OCI-LY3 (cell line): ENCODE results near the gene LAYN.

Experiments used
- H2AFZ ChIP-seq: fragments of 200-600, 300-600 bp; shearing (Covaris generic); 2 replicates; pipeline ENCODE4 v1.6.0; 2014; ENCODE audit warnings: antibody characterized with exemption, low read depth, low read length
- H3K27ac ChIP-seq: fragments of 200-600, 300-600 bp; sonication (generic); 2 replicates; pipeline ENCODE4 v1.5.1; 2014; ENCODE audit warnings: mild to moderate bottlenecking, low read length, moderate library complexity, mixed read lengths
- H3K27me3 ChIP-seq: fragments of 200-600, 300-600 bp; sonication (generic); 2 replicates; pipeline ENCODE4 v1.6.1; 2014; ENCODE audit warnings: low read depth, low read length, mixed read lengths
- H3K36me3 ChIP-seq: fragments of 200-600, 300-600 bp; sonication (generic); replicated peaks from 2 replicates; pipeline ENCODE3; 2014; ENCODE audit warnings: low read depth, low read length, mixed read lengths
- H3K4me1 ChIP-seq: fragments of 300-600, 200-600 bp; sonication (generic); 2 replicates; pipeline ENCODE4 v1.6.1; 2014; ENCODE audit warnings: low read length, mixed read lengths
- H3K4me2 ChIP-seq: fragments of 200-600, 300-600 bp; sonication (generic); 2 replicates; pipeline ENCODE4 v1.6.1; 2014; ENCODE audit warnings: low read length, mixed read lengths
- H3K4me3 ChIP-seq: fragments of 300-600, 200-600 bp; sonication (generic); 2 replicates; pipeline ENCODE4 v1.5.1; 2014; ENCODE audit warnings: antibody characterized with exemption, mild to moderate bottlenecking, low read length, moderate library complexity
- H3K79me2 ChIP-seq: fragments of 300-600, 200-600 bp; shearing (Covaris generic); 2 replicates; pipeline ENCODE4 v1.6.1; 2014; ENCODE audit warnings: mild to moderate bottlenecking, low read length, mixed read lengths
- H3K9ac ChIP-seq: fragments of 300-600, 200-600 bp; shearing (Covaris generic); 2 replicates; pipeline ENCODE4 v1.6.0; 2014; ENCODE audit warnings: mild to moderate bottlenecking, low read length, moderate library complexity
- H3K9me3 ChIP-seq: fragments of 200-600, 300-600 bp; shearing (Covaris generic); 2 replicates; pipeline ENCODE4 v1.6.1; 2014; ENCODE audit warnings: low read length, mixed read lengths; ENCODE audit not compliant: insufficient read depth
- H4K20me1 ChIP-seq: fragments of 200-600, 300-600 bp; sonication (generic); 2 replicates; pipeline ENCODE4 v1.6.1; 2016; ENCODE audit warnings: low read length, mixed read lengths; ENCODE audit not compliant: insufficient read depth
- CTCF ChIP-seq: fragments of 200-600, 300-600 bp; sonication (generic); IDR thresholded peaks from 2 replicates; pipeline ENCODE4 v1.5.1; 2014; ENCODE audit warnings: antibody characterized with exemption, low read length, low read depth
- EZH2phosphoT487 ChIP-seq: fragments of 200-600 bp; shearing (Covaris generic); IDR thresholded peaks from 2 replicates; pipeline ENCODE4 v1.6.1; 2018; ENCODE audit warnings: antibody characterized with exemption, mixed run types, low read depth

The LAYN gene

GRCh38 chr11:111530091-111530490 lies 10.4 kb upstream of the LAYN start:
- Histone ChIP-seq H4K20me1 (no peaks in the 10 kb centered on the region), H3K9ac (no peak overlapping the region), H3K4me1 (peaks cover 54% of the 10 kb centered on the region), H3K9me3 (no peaks in the 10 kb centered on the region), H3K27me3 (no peaks in the 10 kb centered on the region), H3K27ac (no peak overlapping the region), H3K36me3 (no peaks in the 10 kb centered on the region), H3K79me2 (no peaks in the 10 kb centered on the region), H3K4me3 (no peak overlapping the region), H3K4me2 (no peak overlapping the region), H2AFZ (no peak overlapping the region)
- TF ChIP-seq CTCF (no peak), EZH2phosphoT487 (no peak)

GRCh38 chr11:111531136-111531535 lies 9.4 kb upstream of the LAYN start:
- H3K9me3 ChIP-seq = no peaks in the 10 kb centered on the region

GRCh38 chr11:111531687-111532364 lies 8.7 kb upstream of the LAYN start:
- peak overlapping the region; percentile 90 for H3K27ac ChIP-seq

More at GRCh38 chr11:111531136-111531535, 9.4 kb upstream of the LAYN start:
- peaks cover 48% of the 10 kb centered on the region for H3K4me1 ChIP-seq
- peak overlapping the region; percentile 72 for H3K9ac ChIP-seq
- peak overlapping the region; percentile 82 for H3K4me2 ChIP-seq
- H3K36me3 ChIP-seq = no peaks in the 10 kb centered on the region
- TF ChIP-seq CTCF = no peak
- no peak for TF ChIP-seq EZH2phosphoT487
- no peaks in the 10 kb centered on the region for H4K20me1 ChIP-seq
- no peaks in the 10 kb centered on the region for H3K79me2 ChIP-seq
- peak overlapping the region; percentile 90 for H3K27ac ChIP-seq
- peak overlapping the region; percentile 68 for H3K4me3 ChIP-seq
- H2AFZ ChIP-seq = peak overlapping the region; percentile 74
- no peaks in the 10 kb centered on the region for H3K27me3 ChIP-seq

GRCh38 chr11:111532365-111532709 lies 8.2 kb upstream of the LAYN start:
- Histone ChIP-seq H3K27me3 (no peaks in the 10 kb centered on the region), H3K4me2 (peak overlapping the region; percentile 82), H4K20me1 (no peaks in the 10 kb centered on the region), H3K9ac (peak overlapping the region; percentile 72), H3K36me3 (no peaks in the 10 kb centered on the region), H3K79me2 (no peaks in the 10 kb centered on the region), H3K4me1 (peaks cover 36% of the 10 kb centered on the region), H2AFZ (peak overlapping the region; percentile 48; the same call in 1 of the 2 replicates), H3K27ac (peak overlapping the region; percentile 90), H3K9me3 (no peaks in the 10 kb centered on the region), H3K4me3 (peak overlapping the region; percentile 68)
- TF ChIP-seq CTCF (no peak), EZH2phosphoT487 (no peak)

More at GRCh38 chr11:111531687-111532364, 8.7 kb upstream of the LAYN start:
- no peak for TF ChIP-seq CTCF
- TF ChIP-seq EZH2phosphoT487 = no peak
- no peaks in the 10 kb centered on the region for H3K79me2 ChIP-seq
- no peaks in the 10 kb centered on the region for H3K9me3 ChIP-seq
- H3K9ac ChIP-seq = peak overlapping the region; percentile 72
- H3K27me3 ChIP-seq = no peaks in the 10 kb centered on the region
- peak overlapping the region; percentile 74; the same call in 1 of the 2 replicates for H2AFZ ChIP-seq
- H4K20me1 ChIP-seq = no peaks in the 10 kb centered on the region
- H3K4me2 ChIP-seq = peak overlapping the region; percentile 82
- H3K4me3 ChIP-seq = peak overlapping the region; percentile 68
- peaks cover 41% of the 10 kb centered on the region for H3K4me1 ChIP-seq
- no peaks in the 10 kb centered on the region for H3K36me3 ChIP-seq
